ENCODE data around the gene RNASE7.

Gene RNASE7

DNA sequence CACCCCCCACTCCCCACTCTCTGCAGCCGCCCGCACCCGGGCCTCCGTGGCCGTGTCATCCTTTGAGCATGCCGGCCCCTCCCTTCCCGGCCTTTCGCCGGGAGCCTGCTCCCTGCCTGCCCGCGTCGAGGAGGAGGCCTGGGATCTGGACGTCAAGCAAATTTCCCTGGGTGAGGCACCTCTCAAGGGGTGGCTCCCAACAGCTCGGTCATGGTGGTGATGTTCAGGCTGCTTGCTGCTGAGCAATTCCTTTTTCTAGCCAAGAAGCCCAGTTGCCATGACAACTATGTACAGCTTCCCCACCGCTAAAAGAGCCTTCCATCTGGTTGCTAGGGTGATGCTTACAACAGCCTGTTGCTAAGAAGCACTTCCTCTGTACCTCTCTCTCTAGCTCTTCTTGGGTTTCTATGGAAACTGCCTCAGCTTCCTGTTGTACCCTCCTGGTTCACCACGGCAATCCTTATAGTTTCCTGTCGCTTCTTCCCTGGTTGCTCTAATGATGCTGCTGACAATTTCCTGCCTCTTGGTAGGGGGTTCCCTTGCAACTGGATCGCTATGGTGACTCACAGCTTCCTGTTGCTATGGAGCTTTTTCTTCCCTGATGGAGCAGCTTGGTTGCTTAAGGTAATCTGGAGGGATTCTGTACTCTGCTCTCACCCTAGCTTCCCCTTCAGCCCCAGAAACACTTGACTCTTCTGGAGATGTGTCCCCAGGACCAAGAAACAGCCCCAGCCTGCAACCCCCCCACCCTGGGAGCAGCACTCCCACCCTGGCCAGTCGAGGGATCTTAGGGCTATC is 45.3 kb downstream of the RNASE7 start:
- peak; percentile 45 for DNase-seq (ENCODE audit: low spot score)

DNA sequence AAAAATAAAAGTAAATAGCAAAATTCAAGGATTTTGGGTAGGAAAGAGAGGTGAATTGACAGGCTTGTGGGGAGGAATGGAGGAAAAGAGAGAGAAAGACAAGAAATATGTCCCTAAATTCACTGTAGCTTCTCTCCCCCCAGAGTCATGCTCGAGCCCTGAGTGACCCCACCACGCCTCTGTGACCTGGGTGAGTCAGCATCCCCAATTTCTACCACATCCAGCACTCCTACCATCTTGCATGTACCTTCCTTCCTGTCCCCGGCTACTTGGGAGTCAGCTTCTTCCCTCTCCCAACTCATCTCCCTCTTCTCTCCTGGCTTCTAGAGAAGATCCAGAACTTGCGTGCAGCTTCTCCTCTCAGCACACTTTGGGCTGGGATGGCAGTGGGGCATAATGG is 46.5 kb downstream of the RNASE7 start:
- DNase-seq (ENCODE audit: low spot score) = no peak

DNA sequence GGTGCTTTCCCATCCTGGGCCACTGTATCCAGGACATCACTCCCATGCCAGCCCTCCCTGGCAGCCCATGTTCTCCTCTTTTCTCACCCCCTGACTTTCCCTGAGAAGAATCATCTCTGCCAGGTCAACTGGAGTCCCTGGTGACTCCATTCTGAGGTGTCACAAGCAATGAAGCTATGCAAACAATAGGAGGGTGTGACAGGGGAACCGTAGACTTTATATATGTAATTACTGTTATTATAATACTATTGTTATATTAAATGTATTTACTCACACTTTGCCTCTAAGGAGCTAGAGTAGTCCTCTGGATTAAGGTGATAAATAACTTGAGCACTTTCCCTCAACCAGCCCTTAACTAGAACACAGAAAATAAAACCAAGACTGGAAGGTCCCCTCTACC is 47.1 kb downstream of the RNASE7 start:
- no peak for DNase-seq (ENCODE audit: low spot score)

DNA sequence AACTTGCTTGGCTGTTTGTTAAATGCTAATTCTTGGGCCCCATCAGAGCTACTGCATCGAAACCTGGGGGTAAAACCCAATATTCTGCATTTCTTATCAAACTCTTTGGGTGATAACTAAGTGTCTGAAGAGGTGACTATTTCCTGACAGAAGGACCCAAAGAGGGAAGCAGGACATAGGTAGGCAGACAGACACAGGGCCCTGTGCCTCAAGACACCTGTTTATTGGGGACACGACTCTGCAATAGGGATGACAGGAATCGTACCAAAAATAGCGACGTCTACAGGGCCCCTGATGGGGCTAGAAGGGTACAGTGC is 47.7 kb downstream of the RNASE7 start:
- no peak for DNase-seq (ENCODE audit: low spot score)

DNA sequence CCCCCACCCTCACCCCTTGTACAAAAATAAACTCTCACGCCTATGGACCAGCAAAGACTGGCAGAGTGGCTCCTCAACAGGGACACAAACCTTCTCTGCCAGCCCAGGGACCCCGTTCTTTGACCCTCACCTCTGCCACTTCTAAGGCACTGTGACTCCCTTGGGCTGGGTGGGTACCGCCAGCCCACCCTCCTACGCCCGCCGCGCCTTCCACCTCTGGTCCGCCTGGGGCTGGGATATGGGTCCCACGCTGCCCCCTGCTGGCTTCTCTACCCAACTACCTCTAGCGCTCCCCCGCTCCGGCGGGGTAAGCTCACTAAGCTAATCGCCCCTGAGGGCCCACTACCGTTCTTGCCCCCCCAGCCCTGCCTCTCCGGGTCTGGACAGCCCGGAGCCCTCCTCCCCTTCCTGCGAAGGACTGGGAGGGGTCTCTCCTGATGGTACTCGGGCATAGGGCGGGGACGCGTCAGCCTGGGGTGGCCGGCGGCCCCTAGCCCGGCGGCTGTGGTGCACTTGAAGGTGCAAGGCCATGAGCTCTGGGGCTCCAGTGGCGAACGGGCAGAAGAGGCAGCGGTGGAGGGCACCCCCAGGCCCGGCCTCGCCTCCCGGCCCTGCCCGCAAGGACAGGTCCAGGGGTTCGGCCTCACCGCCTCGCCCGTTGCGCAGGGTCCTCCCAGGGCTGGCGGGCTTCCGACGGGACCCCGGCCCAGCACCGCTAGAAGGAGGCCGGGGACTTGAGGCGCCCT is 48.2 kb downstream of the RNASE7 start:
- DNase-seq (ENCODE audit: low spot score) = peak; percentile 74

DNA sequence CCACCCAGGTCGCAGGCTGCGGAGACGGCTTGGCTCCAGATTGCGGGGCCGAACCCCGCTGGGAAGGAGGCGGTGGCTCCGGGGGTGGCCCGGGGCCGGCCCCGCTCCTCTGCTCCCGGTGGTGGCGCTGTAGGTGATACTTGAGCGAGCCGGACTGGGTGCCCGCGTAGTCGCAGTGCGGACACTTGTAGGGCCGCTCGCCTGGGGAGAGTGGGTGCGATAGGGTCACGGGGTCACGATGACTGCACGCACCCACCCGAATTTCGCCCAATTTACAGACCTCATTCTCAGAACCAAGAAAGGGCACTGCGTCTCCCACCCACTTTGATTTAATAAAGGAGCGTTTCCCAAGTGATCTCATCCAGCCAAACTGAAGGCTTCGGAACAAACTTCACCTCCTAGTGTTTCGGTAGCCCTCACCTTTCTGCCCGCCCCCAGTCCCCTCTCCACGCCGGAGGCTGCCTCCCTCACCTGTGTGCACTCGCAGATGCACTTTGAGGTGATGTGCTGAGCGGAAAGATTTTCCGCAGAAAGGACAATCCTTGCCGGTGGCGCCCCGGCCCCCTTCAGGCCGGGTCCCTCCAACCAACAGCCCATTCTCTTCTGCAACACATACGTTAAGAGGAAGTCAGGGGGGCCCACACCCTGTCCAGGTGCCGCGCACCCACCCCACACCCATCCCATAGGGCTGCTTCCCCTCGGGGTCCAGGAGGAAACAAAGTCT is 48.9 kb downstream of the RNASE7 start:
- DNase-seq (ENCODE audit: low spot score) = no peak

DNA sequence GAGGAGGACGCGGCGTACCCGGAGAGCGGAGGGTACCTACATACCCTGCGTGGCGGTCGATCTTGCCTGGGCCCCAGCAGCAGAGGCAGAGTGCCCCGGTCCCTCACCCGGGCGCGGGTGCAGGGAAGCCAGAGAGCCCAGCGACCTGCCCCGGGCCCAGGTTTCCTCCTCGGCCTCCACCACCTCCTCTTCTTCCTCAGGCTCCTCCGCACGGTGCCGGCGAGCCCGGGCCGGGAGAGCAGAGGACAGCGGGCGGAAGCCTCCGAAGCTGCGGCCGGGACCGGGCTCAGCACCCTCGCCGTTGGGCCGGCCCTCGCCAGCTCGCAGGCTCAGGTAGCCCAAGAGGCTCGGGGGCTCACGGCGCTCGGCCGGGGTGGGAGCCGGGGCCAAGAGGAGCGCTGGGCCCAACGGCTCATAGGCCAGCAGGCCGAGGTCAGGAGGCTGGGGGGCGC is 49.7 kb downstream of the RNASE7 start:
- no peak for DNase-seq (ENCODE audit: low spot score)

DNA sequence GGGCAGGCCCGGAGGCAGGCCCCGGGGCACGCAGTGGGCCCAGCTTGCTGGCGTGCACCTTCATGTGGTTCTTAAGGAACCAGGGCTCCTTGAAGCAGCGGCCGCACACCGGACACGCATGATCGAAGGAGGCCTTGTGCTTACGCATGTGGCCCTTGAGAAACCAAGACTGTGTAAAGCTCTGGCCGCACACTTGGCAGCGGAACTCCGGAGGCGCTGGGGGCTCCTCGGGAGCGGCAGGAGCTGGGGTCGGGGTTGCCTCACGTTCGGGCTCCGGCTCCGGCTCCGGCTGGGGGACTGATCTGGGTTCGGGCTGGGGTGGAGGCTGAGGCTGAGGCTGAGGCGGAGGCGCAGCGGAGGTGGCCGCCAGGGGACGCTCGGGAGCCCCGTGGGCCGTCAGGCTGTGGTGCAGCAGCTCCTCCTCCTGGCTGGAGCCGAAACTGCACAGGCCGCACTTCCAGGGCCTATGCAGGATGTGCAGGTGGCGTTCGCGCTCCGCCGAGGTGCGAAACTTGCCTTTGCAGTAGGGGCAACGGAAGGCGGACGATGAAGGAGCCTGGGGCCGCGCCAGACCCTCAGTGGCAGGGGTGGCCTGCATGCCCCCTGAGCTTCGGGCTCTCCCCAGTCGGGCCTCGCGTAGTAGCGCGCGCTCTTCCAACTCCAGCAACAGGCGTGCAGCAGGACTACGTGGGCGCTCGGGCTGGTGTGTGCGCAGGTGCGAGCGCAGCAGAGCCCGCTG is 50.3 kb downstream of the RNASE7 start:
- DNase-seq (ENCODE audit: low spot score) = peak; percentile 83

DNA sequence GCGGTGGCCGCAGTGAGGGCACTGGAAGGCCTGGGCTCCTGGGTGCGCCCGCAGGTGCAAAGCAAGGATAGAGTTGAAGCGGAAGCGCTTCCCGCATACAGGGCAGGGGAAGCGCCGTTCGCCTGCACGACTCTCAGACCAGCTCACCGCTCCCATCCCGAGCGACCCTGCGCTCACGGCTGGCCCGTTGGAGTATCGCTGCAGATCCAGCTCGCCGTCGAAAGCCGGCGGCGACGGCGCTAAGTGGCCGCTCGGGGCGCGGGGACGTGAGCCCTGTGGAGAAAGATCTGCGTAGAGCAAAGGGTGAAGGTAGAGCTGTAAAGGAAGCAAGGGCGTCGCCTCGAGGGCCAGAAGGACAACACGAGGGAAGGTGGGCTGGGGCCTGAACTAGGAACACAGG is 50.9 kb downstream of the RNASE7 start:
- no peak for DNase-seq (ENCODE audit: low spot score)
